Measurements from ENCODE around the gene CD320.
"Not testable (repeated sequence)": the region's sequence is repeated elsewhere in the genome, so short reads cannot be mapped to it uniquely, and the experiment has no call there.

CD320 gene

DNA sequence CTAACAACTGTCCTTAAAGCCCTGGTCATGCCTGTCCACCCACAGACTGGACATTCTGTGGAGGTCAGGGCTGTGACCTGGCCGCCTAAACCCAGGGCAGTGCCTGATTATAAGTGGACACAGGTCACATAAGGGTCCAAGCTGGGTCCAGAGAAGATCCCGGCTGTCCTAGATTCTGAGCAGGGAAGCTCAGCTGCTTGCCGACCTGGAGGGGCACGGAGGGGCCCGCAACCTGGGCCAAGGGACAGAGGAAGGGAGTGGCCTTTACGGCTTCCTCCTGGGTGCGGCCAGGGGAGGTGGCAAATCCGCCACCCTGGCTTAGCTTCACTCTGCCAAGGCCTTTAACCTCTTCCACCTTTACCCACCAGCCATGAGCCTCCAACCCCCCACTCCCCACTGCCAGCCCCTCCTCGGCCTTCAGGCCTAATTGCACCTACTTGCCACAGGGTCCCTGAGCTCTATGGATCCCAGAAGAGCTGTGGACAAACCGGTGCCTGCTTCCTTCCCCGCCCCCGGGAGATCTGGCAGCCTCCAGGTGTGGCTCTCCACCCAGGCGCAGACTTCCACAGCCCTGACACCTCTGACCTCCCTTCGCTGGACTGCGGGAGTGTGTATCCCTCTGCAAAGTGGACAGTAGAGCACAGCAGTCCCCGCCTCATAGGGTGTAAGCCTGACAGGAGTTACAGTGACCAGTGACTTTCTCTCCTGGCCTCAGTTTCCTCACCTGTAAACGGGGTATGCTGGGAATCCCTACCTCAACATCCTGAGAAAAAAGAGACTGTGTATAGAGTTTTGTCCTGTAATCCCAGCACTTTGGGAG lies 1.7 kb downstream of the CD320 start:
- no peak for DNase-seq

DNA sequence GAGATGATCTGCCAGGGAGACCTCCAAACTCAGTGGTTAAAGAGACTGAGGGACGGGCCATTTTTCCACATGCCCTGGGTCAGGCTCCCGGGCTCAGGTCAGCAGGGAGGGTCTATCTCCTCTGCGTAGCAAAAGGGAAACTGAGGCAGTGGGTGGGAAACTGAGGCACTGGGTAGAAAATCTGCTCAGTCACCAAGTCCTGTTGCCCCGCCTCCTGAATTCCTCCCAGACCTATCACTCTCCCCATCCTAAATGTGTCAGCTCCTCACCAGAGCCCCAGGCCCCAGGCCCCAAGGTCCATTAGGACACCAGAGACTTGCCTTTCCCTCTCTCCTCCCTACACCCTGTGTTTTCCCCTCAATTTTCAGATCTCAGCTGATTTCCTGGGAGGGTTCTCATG lies 2.4 kb downstream of the CD320 start:
- no peak for DNase-seq

DNA sequence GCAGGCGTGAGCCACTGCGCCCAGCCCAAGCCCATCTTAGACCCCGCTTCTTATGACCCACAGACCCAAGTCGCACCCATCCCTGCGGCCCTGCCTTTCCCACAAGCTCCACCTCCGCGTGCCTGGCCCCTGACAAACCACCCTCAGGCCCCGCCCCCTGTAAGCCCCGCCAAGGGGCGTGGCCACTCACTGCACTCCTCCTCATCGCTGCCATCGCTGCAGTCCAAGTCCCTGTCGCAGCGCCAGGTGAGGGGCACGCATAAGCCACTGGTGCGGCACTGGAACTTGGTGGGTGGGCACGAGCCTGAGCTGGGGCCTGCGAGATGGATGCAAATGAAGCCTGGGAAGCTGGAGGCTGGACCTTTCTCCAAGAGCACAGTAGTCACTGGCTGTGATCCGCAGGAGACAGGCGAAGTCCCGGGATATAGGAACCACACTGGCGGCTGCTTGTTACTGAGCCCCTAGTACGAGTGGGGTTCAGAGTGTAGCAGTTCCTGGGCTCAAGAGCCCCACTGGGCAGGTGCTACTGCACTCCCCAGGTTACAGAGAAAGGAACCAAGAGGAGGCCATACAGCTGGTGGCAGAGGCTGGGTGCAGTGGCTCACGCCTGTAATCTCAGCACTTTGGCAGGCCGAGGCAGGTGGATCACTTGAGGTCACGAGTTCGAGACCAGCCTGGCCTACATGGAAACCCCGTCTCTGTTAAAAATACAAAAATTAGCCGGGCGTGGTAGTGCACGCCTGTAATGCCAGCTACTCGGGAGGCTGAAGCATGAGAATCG lies 3.1 kb downstream of the CD320 start:
- no peak for DNase-seq

DNA sequence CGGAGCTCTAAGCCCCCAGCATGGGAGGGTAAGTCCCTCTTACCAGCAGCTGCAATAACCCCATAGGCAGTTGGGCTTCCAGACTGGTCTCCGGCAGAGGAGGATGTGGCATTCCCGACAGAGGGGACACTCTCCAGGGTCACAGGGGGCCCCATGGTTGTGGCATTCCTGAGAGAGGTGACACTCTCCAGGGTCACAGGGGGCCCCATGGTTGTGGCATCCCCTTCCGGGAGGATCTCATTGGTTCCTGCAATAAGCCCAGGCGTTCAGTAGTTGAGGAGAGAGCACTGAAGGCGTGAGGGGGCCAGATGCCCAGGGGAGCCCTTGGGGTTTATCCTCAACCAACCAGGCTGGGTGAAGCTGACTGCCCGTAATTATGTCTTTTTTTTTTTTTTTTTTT lies 5.4 kb downstream of the CD320 start:
- no peak for DNase-seq

DNA sequence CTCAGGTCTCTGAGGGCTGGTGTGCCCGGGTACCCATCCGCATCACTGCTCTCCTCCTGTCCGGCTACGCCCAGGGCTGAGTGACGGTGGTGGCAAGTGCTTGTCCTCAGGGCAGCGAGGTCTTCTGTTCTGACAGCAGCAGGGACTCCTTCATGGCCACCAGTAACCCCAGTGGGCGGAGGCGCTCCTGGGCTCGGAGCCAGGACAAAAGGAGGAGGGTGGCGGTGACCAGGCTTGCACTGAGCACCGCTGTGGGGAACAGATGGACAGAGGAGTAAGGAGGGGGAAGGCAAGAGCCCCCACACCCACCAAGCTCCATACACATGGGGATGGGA lies 5.8 kb downstream of the CD320 start:
- no peak for DNase-seq

DNA sequence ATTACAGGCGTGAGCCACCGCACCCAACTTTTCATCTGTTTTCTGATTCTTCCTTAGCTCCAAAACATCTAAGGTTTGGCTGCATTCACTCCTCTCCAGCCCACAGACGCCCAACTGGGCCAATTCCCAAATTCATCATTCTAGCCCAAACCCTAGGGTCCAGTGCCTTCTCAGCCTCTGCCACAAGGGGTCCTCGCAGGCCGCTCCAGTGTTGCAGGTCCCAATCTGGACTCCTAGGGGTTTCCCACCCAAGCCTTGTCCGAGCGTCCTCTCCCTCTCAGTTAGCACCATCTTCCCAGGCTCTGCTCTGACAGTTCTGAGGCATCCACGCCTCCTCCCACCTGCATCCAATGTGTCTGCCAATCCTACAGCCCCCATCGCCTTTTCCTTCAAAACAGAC lies 16.8 kb downstream of the CD320 start:
- not testable (repeated sequence) for DNase-seq

DNA sequence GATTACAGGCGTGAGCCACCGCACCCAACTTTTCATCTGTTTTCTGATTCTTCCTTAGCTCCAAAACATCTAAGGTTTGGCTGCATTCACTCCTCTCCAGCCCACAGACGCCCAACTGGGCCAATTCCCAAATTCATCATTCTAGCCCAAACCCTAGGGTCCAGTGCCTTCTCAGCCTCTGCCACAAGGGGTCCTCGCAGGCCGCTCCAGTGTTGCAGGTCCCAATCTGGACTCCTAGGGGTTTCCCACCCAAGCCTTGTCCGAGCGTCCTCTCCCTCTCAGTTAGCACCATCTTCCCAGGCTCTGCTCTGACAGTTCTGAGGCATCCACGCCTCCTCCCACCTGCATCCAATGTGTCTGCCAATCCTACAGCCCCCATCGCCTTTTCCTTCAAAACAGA lies 31.6 kb downstream of the CD320 start:
- DNase-seq = not testable (repeated sequence)

DNA sequence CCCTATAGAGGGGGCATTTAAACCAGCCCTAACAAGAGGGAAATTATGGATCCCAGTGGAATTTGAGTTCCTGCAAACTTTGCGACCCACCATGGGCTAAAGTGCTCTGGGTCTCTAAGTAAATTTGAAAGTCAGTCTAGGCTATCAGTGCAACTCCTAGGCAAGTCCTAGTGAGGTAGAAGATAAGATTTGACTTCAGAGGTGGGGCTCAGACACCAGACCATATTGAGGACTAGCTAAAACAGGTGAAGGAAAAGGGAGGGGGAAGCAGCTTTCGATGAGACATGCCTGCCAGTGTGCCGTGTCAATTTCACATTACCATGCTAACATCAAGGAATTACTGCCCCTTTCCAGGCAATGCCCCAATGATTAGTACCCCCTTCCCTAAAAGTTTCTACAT lies 38.4 kb downstream of the CD320 start:
- DNase-seq = no peak

DNA sequence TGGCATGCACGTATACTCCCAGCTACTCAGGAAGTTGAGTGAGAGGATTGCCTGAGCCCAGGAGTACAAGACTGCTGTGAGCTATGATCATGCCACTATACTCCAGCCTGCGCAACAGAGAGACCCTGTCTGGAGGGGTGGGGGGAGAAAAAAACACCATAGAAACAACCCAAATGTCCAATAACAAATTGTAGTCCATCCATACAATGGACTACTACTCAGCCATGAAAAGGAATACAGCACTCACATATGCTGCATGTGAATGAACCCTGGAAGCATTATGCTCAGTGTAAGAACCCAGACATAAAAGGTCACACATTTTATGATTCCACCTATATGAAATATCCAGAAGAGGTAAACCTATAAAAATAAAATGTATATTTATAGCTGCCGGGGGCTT lies 42.3 kb downstream of the CD320 start:
- no peak for DNase-seq

DNA sequence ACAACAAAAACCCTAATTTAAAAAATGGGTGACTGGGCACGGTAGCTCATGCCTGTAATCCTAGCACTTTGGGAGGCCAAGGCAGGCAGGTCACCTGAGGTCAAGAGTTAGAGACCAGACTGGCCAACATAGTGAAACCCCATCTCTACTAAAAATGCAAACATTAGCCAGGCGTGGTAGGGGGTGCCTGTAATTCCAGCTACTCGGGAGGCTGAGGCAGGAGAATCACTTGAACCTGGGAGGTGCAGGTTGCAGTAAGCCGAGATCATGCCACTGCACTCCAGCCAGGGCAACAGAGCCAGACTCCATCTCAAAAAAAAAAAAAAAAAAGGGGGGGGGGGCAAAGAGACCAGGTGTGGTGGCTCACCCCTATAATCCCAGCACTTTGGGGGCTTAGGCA lies 43.9 kb downstream of the CD320 start:
- DNase-seq = not testable (repeated sequence)

DNA sequence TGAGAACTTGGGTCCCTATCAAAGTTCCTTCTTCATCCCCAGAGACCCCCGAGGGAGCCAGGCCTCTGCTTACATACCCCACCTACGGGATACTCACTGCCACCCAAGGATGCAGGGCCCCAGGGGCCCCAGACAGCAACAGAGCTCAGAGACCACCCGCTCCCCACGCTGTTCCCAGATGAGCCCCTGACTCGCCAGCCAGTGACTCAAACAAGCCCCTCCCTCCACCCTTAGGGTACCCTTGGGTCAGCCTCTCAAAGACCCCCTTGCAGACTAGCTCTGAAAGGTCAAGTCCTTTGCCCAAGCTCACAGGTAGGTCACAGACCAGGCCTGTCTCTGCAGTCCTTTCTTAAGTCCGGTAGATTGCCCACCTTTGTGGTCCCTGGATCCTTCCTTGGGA lies 45.7 kb downstream of the CD320 start:
- DNase-seq = no peak

DNA sequence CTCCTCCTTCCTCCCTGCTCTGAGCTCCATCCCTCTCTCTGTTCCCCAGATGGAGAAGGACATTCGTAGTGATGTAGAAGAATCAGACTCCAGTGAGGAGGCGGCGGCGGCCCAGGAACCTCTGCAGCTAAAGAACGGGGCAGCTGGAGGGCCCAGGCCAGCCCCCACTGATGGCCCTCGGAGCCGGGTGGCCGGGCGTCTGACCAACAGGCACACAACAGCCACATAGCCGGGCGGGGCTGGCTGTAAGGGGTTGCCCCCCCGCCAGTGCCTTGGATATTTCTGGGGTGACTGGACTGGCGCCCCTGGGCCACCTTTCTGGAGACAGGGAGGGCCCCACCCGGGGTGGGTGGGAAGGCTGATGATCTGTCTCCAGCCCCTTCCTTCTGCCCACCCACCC lies 46.3 kb downstream of the CD320 start:
- DNase-seq = no peak

DNA sequence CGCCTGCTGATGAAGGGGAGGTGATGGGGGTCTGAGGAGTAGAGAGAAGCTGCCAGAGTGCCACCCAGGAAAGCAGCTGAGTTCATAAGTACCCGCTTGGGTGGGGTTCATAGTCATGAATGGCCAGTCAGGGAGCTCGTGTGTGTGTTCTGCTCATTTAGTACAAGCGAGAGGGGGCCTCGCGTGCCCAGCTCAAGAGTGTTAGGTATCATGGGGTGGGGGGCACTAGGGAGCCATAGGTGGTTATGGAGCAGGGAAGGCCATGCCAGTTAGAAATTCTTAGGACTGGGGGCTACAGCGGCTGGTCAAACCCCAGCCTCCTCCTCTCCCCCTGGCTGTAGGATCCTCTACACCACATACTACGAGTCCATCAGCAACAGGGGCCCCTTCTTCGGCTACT lies 46.8 kb downstream of the CD320 start:
- DNase-seq = no peak

DNA sequence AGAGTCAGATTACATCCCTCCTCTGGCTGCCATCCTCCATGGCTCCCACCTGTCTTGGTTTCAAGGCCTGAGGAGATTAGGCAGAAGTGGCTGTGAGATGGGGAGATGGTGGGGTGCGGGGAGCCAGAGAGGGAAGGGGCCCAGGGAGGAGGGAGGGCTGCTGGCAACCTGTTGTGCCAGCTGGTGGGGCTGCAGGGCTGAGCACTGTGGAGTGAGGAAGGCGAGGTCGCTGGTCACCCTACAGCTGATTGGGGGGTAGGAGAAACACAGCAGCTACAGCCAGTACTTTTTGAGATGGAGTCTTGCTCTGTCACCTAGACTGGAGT lies 48.3 kb downstream of the CD320 start:
- DNase-seq = no peak

DNA sequence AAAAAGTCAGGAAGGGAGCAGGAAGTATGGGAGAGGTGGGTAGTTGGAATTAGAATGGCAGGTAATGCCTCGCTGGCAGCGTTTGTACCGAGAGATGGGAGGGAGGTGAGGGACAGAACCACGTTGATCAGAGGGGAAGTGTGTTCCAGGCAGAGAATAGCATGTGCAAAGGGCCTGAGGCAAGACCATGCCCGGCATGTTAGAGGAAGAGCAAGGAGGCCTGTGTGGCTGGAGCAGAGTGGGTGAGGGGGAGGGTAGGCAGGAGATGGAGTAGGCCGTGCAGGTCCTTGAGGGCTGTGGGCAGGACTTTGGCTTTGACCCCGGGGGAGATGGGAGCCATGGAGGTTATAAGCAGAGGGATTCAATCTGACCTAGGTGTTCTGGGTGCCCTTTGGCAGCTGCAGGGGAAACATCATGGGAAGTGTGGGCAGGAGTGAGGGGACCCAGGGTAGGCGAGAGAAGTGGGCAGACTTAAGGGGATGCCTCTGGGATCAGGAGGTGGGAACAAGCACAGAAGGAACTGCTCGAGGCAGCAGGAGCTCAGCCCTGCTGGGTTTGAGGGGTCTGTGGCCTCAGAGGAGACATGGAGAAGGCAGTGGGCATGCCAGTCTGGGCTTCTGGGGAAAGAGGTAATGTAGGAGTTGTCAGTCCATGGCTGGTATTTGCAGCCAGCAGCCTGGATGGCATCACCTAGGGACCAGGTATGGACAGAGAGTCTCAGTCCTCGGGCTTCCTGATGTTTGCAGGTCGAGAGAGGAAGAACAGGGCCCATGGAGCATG lies 48.8 kb downstream of the CD320 start:
- no peak for DNase-seq

DNA sequence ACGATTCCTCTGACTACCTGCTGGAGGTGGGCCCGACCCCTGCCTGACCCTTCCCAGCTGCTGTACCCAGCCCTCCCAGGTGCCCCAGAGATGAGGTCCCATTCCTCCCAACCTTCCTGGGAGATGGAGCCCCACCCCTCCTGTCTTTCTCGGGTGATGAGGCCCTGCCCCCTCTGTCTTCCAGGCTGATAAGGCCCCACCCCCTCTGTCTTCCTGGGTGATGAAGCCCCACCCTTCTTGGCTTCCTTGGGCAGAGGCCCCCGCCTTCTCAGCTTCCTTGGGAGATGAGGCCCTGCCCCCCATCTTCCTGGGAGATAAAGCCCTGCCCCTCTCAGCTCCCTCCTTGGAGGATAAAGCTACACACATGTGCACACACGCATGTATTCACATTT lies 51.1 kb downstream of the CD320 start:
- peak; percentile 38 for DNase-seq

DNA sequence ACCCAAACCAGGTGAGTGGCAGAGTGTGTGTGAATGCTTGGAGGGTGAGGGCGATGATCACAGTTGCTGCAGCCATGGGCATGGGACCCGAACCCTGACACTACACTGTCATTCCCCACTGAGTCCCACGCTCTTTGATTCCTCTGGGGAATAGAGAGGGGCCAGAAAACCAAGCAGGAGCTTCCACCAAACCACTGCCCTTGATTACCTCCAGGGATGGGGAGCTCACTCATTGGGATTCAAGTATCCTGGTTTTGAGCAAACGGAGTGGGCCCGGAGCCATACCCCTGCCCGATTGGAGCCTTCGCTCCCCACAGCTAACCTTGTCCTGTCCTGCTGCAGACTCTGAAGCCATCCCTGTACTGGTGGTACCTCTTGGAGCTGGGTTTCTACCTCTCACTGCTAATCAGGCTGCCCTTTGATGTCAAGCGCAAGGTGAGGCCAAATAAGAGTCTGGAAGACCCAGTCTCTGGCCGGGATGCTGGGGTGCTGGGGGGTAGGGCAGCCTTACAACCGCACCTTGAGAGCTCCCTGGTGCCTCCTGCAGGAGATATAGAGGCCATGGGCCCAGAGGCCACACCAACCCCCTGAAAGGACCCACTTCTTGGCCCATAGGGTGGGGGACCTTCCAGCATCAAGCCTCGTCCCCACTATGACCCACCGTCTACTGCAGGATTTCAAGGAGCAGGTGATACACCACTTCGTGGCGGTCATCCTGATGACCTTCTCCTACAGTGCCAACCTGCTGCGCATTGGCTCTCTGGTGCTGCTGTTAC lies 51.7 kb downstream of the CD320 start:
- DNase-seq = no peak

DNA sequence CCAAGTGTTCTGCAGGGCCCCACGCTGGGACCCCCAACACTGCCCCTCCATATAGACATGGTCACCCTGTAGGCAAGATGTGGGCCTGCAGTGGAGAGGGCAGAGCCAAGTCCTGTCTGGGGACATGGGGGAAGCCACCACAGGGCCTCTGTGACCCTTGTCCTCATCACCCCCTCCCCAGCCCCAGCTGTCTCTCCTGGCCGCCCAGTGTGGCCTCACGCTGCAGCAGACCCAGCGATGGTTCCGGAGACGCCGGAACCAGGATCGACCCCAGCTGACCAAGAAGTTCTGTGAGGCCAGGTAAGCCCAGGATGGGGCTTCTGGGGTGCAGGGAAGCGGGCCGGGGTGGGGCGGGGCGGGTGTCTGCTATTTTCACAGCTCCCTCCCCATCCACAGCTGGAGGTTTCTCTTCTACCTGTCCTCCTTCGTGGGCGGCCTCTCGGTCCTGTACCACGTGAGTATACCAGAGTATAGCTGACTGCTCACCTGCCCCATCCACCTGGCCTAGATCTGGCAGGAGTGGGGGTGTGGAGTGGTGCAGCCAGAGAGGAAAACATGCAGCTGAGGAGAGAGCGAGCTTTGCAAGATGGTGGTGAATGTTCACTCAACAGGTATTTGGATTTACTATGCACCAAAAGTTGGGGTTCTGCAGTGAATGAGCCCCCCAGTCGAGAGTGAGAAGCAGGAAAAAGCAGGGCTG lies 52.6 kb downstream of the CD320 start:
- no peak for DNase-seq

DNA sequence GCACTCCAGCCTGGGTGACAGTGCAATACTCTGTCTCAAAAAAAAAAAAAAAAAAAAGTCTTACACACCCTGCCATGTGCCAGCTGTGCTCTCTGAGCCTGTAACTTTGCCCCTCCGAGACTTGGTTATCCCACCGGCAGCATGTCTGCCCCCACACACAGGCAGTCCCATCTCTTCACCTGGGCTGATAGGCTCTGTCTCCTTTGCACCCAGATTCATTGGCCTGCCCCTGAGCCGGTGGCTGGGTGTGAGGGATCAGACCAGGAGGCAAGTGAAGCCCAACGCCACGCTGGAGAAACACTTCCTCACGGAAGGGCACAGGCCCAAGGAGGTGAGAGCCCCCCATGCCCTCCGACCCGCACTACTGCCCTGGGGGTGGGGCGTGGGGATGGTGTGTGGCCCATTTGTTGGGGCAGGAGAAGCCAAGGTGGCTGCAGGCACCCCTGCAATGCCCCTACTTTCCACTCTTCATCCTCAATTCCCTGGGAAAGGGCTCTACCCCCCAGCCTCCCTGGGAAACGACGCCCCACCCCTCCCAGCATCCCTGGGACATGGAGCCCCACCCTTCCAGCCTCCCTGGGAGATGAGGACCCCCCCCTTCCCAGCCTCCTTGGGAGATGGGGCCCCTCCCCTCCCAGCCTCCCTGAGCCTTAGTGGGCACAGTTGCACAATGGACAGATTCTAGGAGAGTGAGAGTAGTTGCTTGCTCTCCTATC lies 53.7 kb downstream of the CD320 start:
- no peak for DNase-seq

DNA sequence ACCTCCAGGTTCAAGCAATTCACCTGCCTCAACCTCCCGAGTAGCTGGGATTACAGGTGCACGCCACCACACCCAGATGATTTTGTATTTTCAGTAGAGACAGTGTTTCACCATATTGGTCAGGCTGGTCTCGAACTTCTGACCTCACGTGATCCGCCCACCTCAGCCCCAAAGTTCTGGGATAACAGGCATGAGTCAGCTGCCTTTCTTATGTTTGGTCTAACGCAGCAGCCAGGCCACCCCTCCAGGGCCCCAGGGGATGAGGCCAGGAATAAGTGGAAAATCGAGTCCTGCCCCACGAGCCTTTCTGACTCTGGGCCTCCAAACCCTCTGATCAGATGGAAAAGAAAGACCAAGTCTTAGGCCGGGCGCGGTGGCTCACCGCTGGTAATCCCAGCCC lies 54.5 kb downstream of the CD320 start:
- DNase-seq = no peak

DNA sequence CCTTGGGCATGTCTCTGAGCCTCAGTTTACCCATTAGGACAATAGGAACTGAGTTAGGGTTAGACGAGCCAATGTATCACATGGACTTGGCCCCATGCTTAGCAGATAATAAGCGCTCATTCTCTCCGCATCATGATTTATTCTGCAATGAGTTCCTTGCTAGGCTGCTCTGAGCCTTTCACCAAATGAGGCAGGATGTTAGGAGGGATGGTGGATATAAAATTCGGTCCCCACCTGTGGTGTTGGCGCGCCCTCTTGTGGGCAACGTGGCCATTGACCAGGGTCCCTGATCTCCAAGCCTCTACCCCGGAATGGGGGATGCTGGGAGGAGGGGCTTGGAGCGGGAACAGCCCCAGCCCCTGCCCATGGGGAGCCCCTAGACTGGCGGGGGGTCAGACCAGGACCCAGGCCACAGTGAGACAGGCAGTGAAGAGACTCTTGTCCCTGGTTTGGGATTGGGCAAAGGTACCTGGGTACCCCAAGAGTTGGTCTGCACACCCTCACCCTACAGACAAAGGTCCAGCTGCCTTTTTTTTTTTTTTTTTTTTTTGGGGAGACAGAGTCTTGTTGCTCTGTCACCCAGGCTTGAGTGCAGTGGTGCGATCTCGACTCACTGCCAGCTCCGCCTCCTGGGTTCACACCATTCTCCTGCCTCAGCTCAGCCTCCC lies 55.1 kb downstream of the CD320 start:
- peak; percentile 76 for DNase-seq

All from EL (cell line).